GM21737 (cell line): ENCODE measurements around the gene DLG2.
"Not testable (repeated sequence)": the region's sequence is repeated elsewhere in the genome, so short reads cannot be mapped to it uniquely, and the experiment has no call there.

Source experiments
- ATAC-seq: cut with Tn5 transposase; IDR thresholded peaks from one replicate; pipeline ENCODE4 v1.9.1; 2021; ENCODE audit warnings: mild to moderate bottlenecking, moderate library complexity; ENCODE audit not compliant: unreplicated experiment

DLG2 gene

DNA sequence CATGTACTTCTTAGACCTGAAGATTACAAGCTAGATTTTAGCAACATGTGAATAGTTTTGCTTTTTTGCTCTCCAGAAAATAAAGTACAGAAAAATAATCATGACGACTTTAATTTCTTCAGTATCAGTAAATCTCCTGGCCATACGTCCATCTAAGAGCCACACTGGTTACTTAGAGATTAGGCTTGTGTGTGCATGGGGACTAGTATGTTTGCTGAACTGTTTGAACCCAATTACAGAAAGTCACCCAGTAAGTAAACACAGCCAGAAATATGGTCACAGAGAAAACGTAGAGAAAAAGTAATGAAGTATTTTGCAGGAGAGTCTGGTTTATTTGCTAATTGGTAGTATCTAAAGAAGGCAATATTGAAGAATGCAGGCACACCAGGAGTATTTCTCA, 1287.3 kb downstream of the DLG2 start:
- ATAC-seq, result no peak

DNA sequence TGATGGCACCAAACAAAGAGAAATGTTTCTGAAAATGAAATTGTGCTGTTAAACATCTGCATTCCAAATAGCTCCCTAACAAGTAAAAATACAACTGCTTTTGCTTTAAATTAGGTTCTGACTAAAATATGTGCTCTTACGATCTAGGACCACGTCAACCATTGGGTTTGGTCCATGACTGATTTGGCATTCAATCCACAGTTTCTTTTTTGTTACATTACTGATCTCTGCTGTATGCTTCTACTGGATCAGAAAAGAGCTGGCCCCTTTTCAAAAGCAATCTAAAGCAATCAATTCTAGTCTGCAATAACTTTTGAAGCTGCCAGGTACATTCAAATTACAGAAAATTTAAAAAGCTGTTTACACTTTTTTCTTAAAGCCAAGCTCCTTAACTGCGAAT, 1293.9 kb downstream of the DLG2 start:
- ATAC-seq, result no peak

GRCh38 chr11:84322211-84322610, 1304.9 kb downstream of the DLG2 start:
- no peak for ATAC-seq

DNA sequence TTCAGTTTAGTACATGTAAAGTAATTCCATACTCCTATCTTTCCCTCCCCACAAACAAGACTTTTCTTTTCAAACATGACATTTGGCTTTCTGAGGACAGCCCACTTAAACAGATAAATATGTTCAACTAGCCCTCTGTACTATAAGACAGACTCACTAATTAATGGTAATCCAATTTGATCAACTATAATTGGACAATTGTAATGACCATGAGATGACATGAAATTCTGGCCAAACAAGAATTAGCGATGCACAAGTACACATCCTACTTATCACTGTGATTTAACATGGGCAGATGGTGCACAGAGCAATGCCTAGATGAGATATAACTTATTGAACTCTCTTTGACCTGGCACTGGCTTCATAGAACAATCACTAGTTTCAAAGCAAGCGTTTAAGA, 1307.3 kb downstream of the DLG2 start:
- no peak for ATAC-seq

GRCh38 chr11:84316866-84317555, 1310.1 kb downstream of the DLG2 start:
- ATAC-seq, result no peak

DNA sequence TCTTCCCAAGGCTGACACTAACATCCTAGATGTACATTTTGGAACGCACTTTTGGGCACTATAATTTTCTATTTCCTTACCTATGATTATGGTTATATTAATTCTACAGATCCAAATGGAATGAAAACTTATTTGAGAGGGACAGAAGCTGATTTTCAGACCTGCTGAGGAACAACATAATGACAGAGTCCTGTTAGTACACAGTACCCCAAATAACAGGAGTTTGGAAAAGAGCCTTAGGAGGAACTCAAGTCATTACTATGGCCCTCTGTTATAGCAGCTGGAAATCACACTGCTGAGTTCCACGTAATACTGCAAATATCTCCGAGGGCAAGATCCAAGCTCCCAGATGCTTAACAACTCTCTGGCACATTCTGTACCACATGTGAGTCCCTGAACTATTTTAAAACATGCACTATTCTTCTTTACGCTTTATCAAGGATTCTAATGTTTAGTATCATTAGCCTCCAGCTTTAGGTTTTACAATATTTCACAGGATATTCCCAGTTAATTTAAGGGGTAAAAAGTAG, 1313.2 kb downstream of the DLG2 start:
- no peak for ATAC-seq

GRCh38 chr11:84310268-84310667, 1316.9 kb downstream of the DLG2 start:
- ATAC-seq, result no peak

- not testable (repeated sequence) for ATAC-seq
Observed at GRCh38 chr11:84308491-84308890, 1318.7 kb downstream of the DLG2 start.

DNA sequence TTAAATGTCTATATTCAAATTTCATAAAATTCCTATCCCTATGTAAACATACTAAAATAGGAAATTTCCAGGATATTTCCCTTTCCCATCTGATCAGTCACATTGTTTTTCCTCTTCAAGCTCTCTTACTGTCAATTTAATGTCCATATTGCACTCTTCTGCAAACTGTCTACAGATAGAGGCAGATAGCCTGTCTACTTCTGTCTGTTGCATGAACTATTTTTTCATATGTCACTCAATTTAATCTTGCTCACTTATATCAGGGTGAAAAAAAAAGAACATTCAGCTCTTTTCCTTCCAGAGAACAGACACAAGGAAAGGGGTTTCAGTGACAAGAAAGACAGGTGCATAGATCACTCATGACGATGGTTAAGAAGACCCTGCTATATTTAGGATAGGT, 1327.1 kb downstream of the DLG2 start:
- no peak for ATAC-seq

DNA sequence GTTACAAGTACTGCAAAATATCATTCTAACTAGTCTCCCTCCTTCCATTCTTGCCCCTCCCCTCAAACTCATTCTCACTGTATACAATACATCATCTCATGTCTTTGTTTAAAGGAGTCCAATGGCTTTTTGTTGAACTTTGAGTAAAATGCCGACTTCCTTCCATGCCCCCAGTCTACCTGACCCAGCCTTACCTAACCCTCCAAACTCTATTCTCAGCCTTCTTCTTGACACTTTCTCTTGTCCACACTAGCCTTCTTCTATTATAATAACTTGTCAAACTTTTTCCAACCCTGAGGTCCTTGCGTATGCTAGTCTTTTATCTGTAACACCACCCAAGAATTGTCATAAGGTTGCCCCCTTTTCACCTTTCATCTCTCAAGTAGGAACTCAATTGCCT, 1329.6 kb downstream of the DLG2 start:
- no peak for ATAC-seq

DNA sequence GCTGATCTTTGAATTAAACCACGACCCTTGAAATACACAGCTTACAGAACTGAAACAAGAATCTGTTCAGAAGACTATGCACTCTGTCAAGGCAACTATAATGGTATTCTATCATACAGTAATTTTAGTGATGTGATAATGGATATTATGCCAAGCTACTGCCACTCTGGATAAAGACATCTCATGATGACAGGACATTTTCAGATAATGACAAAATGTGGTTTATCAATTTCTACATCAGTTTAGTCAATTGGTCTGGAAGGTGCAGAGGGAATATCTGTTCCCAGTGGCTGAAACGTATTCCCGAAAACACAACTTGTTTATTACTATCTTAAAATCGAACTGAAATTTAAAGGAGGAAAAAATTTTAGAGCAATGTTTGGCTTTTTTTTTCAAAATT, 1331.3 kb downstream of the DLG2 start:
- no peak for ATAC-seq

DNA sequence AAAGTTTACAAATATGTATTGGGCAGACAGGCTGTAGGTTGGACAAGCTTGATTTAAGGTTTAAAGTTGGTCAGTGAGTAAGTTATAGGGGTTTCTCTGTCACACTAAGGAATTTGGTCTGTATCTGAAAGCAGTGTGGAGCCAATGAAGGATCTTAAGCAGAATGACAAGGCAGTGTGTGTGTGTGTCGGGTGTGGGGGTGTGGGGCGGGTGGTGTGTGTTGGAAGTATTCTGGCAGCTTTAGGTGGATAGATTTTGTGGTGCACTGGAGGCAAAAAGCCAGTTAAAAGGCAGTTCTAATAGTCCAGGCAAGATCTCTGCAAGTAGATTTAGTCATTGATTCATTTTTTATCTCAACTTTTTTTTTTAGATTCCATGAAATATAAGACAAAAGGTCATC, 1334.2 kb downstream of the DLG2 start:
- no peak for ATAC-seq

- no peak for ATAC-seq
Observed at GRCh38 chr11:84292006-84292405, 1335.1 kb downstream of the DLG2 start.

- no peak for ATAC-seq
Observed at GRCh38 chr11:84290647-84291046, 1336.5 kb downstream of the DLG2 start.

- ATAC-seq, result peak; percentile 99
Observed at GRCh38 chr11:84289381-84289906, 1337.7 kb downstream of the DLG2 start.

- ATAC-seq, result no peak
Observed at GRCh38 chr11:84273541-84273940, 1353.6 kb downstream of the DLG2 start.

DNA sequence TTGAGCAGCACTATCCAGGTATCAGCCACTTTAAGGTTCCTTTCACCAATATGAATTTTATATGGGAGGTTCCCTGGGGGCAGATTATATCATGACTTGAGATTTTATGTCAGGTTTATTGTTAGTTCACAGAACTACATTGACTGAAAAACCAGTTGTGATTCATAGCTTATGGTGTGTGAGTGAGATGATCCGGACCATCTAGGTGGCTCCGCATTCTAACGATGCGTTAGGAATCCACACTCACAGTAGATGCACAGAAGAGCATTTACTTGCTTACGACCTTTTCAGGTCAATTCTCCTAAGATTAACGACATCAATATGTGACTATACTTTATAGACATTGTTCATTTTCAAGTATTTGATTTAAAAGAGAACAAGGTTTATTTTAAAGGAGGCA, 1356.7 kb downstream of the DLG2 start:
- no peak for ATAC-seq

- ATAC-seq, result no peak
Observed at GRCh38 chr11:84264066-84264465, 1363.1 kb downstream of the DLG2 start.

DNA sequence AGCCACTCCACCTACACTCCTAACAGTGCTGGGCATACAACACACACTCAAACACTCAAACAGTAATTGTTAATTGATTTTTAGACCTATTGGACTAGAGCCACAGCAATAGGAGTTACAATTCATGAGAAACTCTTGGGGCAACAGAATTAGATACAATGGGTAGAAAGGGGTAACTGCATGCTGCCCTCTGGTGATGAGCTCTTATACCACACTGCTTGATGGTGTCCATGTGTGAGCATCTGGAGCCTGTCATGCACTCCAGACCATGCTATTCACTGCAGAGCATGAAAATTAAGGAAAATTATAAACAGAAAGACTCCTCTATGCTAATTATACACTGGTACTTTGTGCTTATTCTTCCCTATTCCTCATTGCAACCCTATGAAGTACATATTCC, 1365.4 kb downstream of the DLG2 start:
- no peak for ATAC-seq

GRCh38 chr11:84260862-84261261, 1366.3 kb downstream of the DLG2 start:
- no peak for ATAC-seq

DNA sequence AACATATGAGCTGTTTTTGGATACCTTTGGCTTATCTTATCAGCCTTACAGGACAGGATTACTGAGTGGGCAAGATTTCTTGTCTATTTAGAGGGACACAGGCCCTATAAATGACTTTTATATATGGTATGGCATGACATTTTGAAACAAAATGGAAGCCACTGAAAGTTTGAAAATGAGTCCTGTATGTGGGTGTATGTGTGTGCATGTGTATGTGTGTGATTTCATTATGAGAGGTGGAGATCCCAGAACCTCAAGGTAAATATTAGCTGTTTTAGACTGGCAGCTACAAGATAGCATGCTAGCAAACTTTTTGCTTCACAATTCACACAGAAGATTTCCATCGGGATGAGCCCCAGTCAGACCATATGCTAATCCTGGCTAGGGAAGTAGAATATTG, 1370.5 kb downstream of the DLG2 start:
- ATAC-seq, result no peak

- ATAC-seq, result no peak
Observed at GRCh38 chr11:84255483-84255882, 1371.7 kb downstream of the DLG2 start.
